Liver (tissue), 9 donors: ENCODE results near the gene GNAS-AS1. TPM values are rescaled to one million over a fixed set of nuclear protein-coding genes. Genes with fewer than 3 reads are reported as not detected.

Source experiments
- DNase-seq: peaks from one replicate; pipeline ENCODE4 v3.0.0-alpha.2; 2017; ENCODE audit warnings: low spot score
- H3K27ac ChIP-seq, 2 donors: one replicate each; pipeline ENCODE4 v1.7.0; 2013; ENCODE audit warnings: inconsistent platforms in 2 of 2, low read length in 2 of 2, control low read depth in 1 of 2, low read depth in 1 of 2, mild to moderate bottlenecking in 1 of 2
- H3K27me3 ChIP-seq, 4 donors: one replicate each; pipeline versions ENCODE4 v1.6.1 to v1.7.0; 2013; ENCODE audit warnings: low read length in 3 of 4, inconsistent platforms in 1 of 4, mild to moderate bottlenecking in 1 of 4, moderate library complexity in 1 of 4; ENCODE audit not compliant: control insufficient read depth in 4 of 4, insufficient read depth in 4 of 4
- H3K36me3 ChIP-seq, 4 donors: one replicate each; pipeline versions ENCODE4 v1.6.1 to v1.7.0; 2013; ENCODE audit warnings: low read length in 3 of 4, mild to moderate bottlenecking in 3 of 4, low read depth in 1 of 4, moderate library complexity in 1 of 4; ENCODE audit not compliant: control insufficient read depth in 4 of 4, insufficient read depth in 3 of 4
- H3K4me1 ChIP-seq, 4 donors: one replicate each; pipeline versions ENCODE4 v1.6.1 to v1.7.0; 2013; ENCODE audit warnings: low read length in 3 of 4, mild to moderate bottlenecking in 3 of 4, moderate library complexity in 1 of 4; ENCODE audit not compliant: control insufficient read depth in 4 of 4, insufficient read depth in 4 of 4
- H3K4me3 ChIP-seq, 3 donors: one replicate each; pipeline versions ENCODE4 v1.6.1 to v1.7.0; 2013; ENCODE audit warnings: low read length in 3 of 3, control low read depth in 1 of 3, low read depth in 1 of 3, mild to moderate bottlenecking in 1 of 3
- H3K9ac ChIP-seq, 2 donors: one replicate each; pipeline ENCODE4 v1.7.0; 2013; ENCODE audit warnings: low read length in 2 of 2, mild to moderate bottlenecking in 2 of 2, moderate library complexity in 2 of 2, control low read depth in 1 of 2, low read depth in 1 of 2
- H3K9me3 ChIP-seq, 4 donors: one replicate each; pipeline versions ENCODE4 v1.6.1 to v1.7.0; 2013; ENCODE audit warnings: low read length in 3 of 4; ENCODE audit not compliant: control insufficient read depth in 4 of 4
- ATF3 ChIP-seq: IDR thresholded peaks from 2 replicates; pipeline ENCODE4 v1.6.1; 2016; ENCODE audit warnings: antibody characterized with exemption
- EGR1 ChIP-seq, 2 donors: IDR thresholded peaks; 2 replicates each; pipeline ENCODE4 v1.6.1; 2016 to 2018; ENCODE audit warnings: antibody characterized with exemption in 2 of 2, low read depth in 2 of 2
- FOXA2 ChIP-seq: IDR thresholded peaks from 2 replicates; pipeline ENCODE4 v1.6.1; 2016; ENCODE audit warnings: antibody characterized with exemption
- GABPA ChIP-seq, 2 donors: IDR thresholded peaks in 1 of 2; conservative IDR thresholded peaks in 1 of 2; 2 replicates each; pipeline ENCODE4 v1.6.1; 2016; ENCODE audit warnings: antibody characterized with exemption in 2 of 2, mild to moderate bottlenecking in 1 of 2, moderate library complexity in 1 of 2
- HNF4A ChIP-seq, 2 donors: conservative IDR thresholded peaks; 2 replicates each; pipeline ENCODE4 v1.6.1; 2016; ENCODE audit warnings: antibody characterized with exemption in 2 of 2, mild to moderate bottlenecking in 2 of 2
- HNF4G ChIP-seq: IDR thresholded peaks from 2 replicates; pipeline ENCODE4 v1.6.1; 2016; ENCODE audit warnings: antibody characterized with exemption
- JUND ChIP-seq, 2 donors: IDR thresholded peaks; 2 replicates each; pipeline ENCODE4 v1.6.1; 2016; ENCODE audit warnings: antibody characterized with exemption in 2 of 2
- MAX ChIP-seq: IDR thresholded peaks from 2 replicates; pipeline ENCODE4 v1.6.1; 2016; ENCODE audit warnings: antibody characterized with exemption
- NR2F2 ChIP-seq: IDR thresholded peaks from 2 replicates; pipeline ENCODE4 v1.6.1; 2016; ENCODE audit warnings: antibody characterized with exemption
- RAD21 ChIP-seq, 2 donors: IDR thresholded peaks; 2 replicates each; pipeline ENCODE4 v1.6.1; 2016; ENCODE audit warnings: antibody characterized with exemption in 2 of 2, mild to moderate bottlenecking in 2 of 2
- REST ChIP-seq: IDR thresholded peaks from 2 replicates; pipeline ENCODE4 v1.6.1; 2016; ENCODE audit warnings: antibody characterized with exemption, mild to moderate bottlenecking
- RXRA ChIP-seq, 2 donors: IDR thresholded peaks; 2 replicates each; pipeline ENCODE4 v1.6.1; 2017 to 2018; ENCODE audit warnings: antibody characterized with exemption in 2 of 2, mild to moderate bottlenecking in 1 of 2
- SP1 ChIP-seq: IDR thresholded peaks from 2 replicates; pipeline ENCODE4 v1.6.1; 2018; ENCODE audit warnings: antibody characterized with exemption, mild to moderate bottlenecking
- TAF1 ChIP-seq: conservative IDR thresholded peaks from 2 replicates; pipeline ENCODE4 v1.6.1; 2016; ENCODE audit warnings: antibody characterized with exemption, mild to moderate bottlenecking
- YY1 ChIP-seq: IDR thresholded peaks from 2 replicates; pipeline ENCODE4 v1.6.1; 2016; ENCODE audit warnings: antibody characterized with exemption, mild to moderate bottlenecking
- WGBS: extraction: QIAGEN DNeasy Blood & Tissue Kit; methylation state at CpG from one replicate; pipeline ENCODE4 v1.1.7; 2013; 5-methylcytosine and 5-hydroxymethylcytosine counted together
- polyA plus RNA-seq, 2 donors: library from polyadenylated mRNA; stranded (reverse) in 1 of 2; unstranded in 1 of 2; fragments of 200-250 nt in 1 of 2; fragments of >200 nt in 1 of 2; fragmentation: Nextera tagmentation in 1 of 2; extraction: Ambion mirVana in 1 of 2; gene quantifications; one replicate each; pipeline versions ENCODE4 v1.2.1 to v1.2.3, GENCODE V29; 2013 to 2015
- total RNA-seq, 2 donors: library from RNA; depleted of rRNA; stranded (reverse); fragments of >200 nt; gene quantifications; one replicate each; pipeline ENCODE4 v1.2.3, GENCODE V29; 2014
- TF ChIP-seq, protein P1 (sequence below): IDR thresholded peaks from 2 replicates; pipeline ENCODE4 v1.6.1; 2016; ENCODE audit warnings: antibody characterized with exemption
- donor health status: healthy.
- donor health status: healthy.
- donor health status: healthy.
- donor health status: healthy.
- donor health status: healthy.

Gene GNAS-AS1
- total and polyA plus RNA-seq, 4 donors, result 0.08 to 0.42 (median 0.09) TPM; not detected in 1

DNA sequence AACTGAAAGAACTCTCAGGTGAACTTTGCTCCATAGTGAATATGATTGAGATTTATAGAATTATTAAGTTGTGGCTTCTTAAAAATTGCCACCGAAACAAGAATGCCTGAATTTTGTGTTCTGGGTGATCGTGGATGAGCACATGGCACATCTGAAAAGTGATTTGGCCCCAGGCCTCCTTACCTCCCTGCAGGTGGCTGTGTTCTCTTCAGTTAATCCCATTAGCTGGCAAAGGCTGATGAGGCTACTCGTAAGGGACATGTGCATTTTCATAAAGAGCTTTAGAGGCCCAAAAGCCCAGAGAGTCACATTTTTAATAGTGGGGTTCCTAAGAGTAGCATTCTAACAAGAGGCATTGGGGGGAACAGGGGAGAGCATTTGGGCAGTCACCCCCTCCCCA, 24.4 kb upstream of the GNAS-AS1 start:
- Histone ChIP-seq H3K4me3 (no peak overlapping the region), H3K27ac (no peak overlapping the region), H3K9me3 (no peaks in the 10 kb centered on the region), H3K36me3 (no peaks in the 10 kb centered on the region), H3K9ac (no peak overlapping the region), H3K4me1 (no peaks in the 10 kb centered on the region), H3K27me3 (no peaks in the 10 kb centered on the region)
- DNase-seq, result no peak
- WGBS, result 95% methylated on average over 3 of the region's 3 CpGs
- no peak for TF ChIP-seq NR2F2
- TF ChIP-seq MAX, result no peak
- TF ChIP-seq SP1, result no peak
- no peak for TF ChIP-seq RAD21 (IDR thresholded peaks at IDR 0.05)
- TF ChIP-seq REST, result no peak
- no peak for TF ChIP-seq HNF4A (conservative IDR thresholded peaks at IDR 0.05)
- no peak for TF ChIP-seq JUND (IDR thresholded peaks at IDR 0.05)
- TF ChIP-seq GABPA (IDR thresholded peaks at IDR 0.05 in 1 of 2, conservative IDR thresholded peaks at IDR 0.05 in 1 of 2), result no peak
- TF ChIP-seq YY1, result no peak

DNA sequence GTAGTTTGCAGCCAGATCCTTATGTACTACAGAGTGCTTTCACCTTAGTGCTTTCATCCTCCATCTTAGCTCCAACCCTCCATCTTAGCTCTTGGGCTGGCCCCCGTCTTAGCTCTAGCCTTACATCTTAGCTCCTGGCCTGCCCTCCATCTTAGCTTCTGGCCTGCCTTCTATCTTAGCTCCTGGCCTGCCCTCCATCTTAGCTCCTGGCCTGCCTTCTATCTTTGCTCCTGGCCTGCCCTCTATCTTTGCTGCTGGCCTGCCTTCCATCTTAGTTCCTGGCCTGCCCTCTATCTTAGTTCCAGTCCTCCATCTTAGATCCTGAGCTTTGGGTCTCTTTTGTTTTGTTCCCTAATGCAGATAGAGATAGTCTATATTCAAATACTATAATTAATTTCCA, 23.8 kb upstream of the GNAS-AS1 start:
- no peaks in the 10 kb centered on the region for H3K27me3 ChIP-seq
- no peak for DNase-seq
- H3K9me3 ChIP-seq, result no peaks in the 10 kb centered on the region
- H3K9ac ChIP-seq, result no peak overlapping the region
- no peak overlapping the region for H3K27ac ChIP-seq
- WGBS, result 96% methylated on average over 1 of the region's 1 CpG
- no peak overlapping the region for H3K4me3 ChIP-seq
- TF ChIP-seq YY1, result no peak
- no peak for TF ChIP-seq FOXA2
- no peak for TF ChIP-seq RAD21 (IDR thresholded peaks at IDR 0.05)
- no peak for TF ChIP-seq SP1
- no peak for TF ChIP-seq EGR1 (IDR thresholded peaks at IDR 0.05; ENCODE audit: low read depth in 2 of 2)
- no peak for TF ChIP-seq RXRA (IDR thresholded peaks at IDR 0.05)
- TF ChIP-seq HNF4G, result no peak
- no peak for TF ChIP-seq MAX
- no peak for TF ChIP-seq TAF1
- no peak for TF ChIP-seq JUND (IDR thresholded peaks at IDR 0.05)
- TF ChIP-seq GABPA (IDR thresholded peaks at IDR 0.05 in 1 of 2, conservative IDR thresholded peaks at IDR 0.05 in 1 of 2), result no peak
- no peak for TF ChIP-seq REST
- TF ChIP-seq ATF3, result no peak
- TF ChIP-seq, protein P1, sequence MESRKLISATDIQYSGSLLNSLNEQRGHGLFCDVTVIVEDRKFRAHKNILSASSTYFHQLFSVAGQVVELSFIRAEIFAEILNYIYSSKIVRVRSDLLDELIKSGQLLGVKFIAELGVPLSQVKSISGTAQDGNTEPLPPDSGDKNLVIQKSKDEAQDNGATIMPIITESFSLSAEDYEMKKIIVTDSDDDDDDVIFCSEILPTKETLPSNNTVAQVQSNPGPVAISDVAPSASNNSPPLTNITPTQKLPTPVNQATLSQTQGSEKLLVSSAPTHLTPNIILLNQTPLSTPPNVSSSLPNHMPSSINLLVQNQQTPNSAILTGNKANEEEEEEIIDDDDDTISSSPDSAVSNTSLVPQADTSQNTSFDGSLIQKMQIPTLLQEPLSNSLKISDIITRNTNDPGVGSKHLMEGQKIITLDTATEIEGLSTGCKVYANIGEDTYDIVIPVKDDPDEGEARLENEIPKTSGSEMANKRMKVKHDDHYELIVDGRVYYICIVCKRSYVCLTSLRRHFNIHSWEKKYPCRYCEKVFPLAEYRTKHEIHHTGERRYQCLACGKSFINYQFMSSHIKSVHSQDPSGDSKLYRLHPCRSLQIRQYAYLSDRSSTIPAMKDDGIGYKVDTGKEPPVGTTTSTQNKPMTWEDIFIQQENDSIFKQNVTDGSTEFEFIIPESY, result no peak
- TF ChIP-seq HNF4A (conservative IDR thresholded peaks at IDR 0.05), result no peak
- H3K36me3 ChIP-seq, result no peaks in the 10 kb centered on the region
- no peaks in the 10 kb centered on the region for H3K4me1 ChIP-seq
